ENCODE data around the gene C20orf204. TPM values are rescaled to one million over a fixed set of nuclear protein-coding genes. Genes with fewer than 3 reads are reported as not detected.

The C20orf204 gene
- total RNA-seq, 1 donor from 2014 or later, result 2.2 TPM

GRCh38 chr20:64065974-64066343 is 30.0 kb downstream of the C20orf204 start:
- Mint-ChIP-seq H3K9me3 (no peaks in the 10 kb centered on the region), H3K27me3 (no peaks in the 10 kb centered on the region), H3K36me3 (ENCODE audit: low read depth) (peaks cover 2% of the 10 kb centered on the region), H3K27ac (peak overlapping the region; percentile 78), H3K4me3 (peak overlapping the region; percentile 52), H3K4me1 (peaks cover 62% of the 10 kb centered on the region)
- peak; percentile 61 for ATAC-seq (ENCODE audit: low read depth)
- intact Hi-C loops (cut with micrococcal nuclease), result loop anchor here (10.0 kb wide), 1 partner anchor 441 kb away; the partner anchor contains the start of gene GMEB2
- DNase-seq, result peak; percentile 40
- CTCF ChIA-PET, result interaction anchor here (1.4 to 2.3 kb wide), 2 partner anchors 12 to 26 kb away, joined by 8 to 12 read pairs; no protein-coding TSS in a partner anchor
- POLR2A ChIA-PET, result interaction anchor here (0.6 to 5.6 kb wide), 6 partner anchors 12 to 545 kb away, joined by 3 to 77 read pairs (median 4); partner anchors contain the start of genes GMEB2, OPRL1, RGS19 and UCKL1
- TF ChIP-seq, protein P1, sequence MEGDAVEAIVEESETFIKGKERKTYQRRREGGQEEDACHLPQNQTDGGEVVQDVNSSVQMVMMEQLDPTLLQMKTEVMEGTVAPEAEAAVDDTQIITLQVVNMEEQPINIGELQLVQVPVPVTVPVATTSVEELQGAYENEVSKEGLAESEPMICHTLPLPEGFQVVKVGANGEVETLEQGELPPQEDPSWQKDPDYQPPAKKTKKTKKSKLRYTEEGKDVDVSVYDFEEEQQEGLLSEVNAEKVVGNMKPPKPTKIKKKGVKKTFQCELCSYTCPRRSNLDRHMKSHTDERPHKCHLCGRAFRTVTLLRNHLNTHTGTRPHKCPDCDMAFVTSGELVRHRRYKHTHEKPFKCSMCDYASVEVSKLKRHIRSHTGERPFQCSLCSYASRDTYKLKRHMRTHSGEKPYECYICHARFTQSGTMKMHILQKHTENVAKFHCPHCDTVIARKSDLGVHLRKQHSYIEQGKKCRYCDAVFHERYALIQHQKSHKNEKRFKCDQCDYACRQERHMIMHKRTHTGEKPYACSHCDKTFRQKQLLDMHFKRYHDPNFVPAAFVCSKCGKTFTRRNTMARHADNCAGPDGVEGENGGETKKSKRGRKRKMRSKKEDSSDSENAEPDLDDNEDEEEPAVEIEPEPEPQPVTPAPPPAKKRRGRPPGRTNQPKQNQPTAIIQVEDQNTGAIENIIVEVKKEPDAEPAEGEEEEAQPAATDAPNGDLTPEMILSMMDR (IDR thresholded peaks at IDR 0.05), result no peak

DNA sequence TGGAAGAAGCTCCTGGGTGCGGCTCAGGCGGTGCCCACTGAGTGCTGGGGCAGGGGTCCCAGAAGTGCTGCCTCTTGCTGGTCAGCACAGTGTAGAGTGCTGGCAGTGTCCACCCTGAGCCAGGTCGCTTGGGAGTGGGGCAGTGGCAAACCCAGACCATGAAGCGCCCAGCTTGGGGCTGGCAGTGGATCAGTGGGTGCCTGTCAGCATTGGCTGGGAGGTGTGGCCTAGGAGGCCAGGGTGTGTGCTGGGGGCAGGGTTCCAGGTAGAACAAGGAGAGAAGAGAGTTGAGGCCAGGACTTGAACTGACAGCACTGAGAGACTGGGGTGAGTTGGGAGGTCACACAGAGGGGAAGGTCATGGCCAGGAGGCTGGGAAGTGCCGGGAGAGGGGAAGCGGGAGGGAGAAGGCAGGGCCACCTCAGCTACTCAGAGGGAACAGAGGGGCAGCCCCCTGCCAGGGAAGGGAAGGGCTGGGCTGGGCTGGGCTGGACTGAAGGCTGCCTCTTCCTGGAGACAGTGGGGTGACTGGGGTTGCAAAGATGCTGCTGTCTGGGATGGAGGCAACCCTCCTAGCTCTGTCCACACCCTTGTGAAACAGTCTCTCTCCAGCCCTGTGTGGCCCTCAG is 31.1 kb downstream of the C20orf204 start:
- Mint-ChIP-seq H3K9me3 (no peaks in the 10 kb centered on the region), H3K4me1 (peaks cover 73% of the 10 kb centered on the region), H3K36me3 (ENCODE audit: low read depth) (peaks cover 2% of the 10 kb centered on the region), H3K4me3 (no peak overlapping the region), H3K27me3 (no peaks in the 10 kb centered on the region), H3K27ac (peak overlapping the region; percentile 46)
- ChIA-PET POLR2A (interaction anchor here (0.6 to 5.6 kb wide), 2 partner anchors 10 to 54 kb away, joined by 4 to 77 read pairs; partner anchors contain the start of genes OPRL1 and RGS19), CTCF (interaction anchor here (1.4 to 2.3 kb wide), 2 partner anchors 11 to 28 kb away, joined by 8 to 12 read pairs; no protein-coding TSS in a partner anchor)
- intact Hi-C loops (cut with micrococcal nuclease), result loop anchor here (10.0 kb wide), 1 partner anchor 442 kb away; the partner anchor contains the start of gene GMEB2
- DNase-seq, result no peak
- no peak for ATAC-seq (ENCODE audit: low read depth)
- TF ChIP-seq, protein P1 (IDR thresholded peaks at IDR 0.05), result no peak

GRCh38 chr20:64067733-64068307 is 31.8 kb downstream of the C20orf204 start:
- no peak for ATAC-seq (ENCODE audit: low read depth)
- Mint-ChIP-seq H3K27ac (no peak overlapping the region), H3K9me3 (no peaks in the 10 kb centered on the region), H3K4me3 (no peak overlapping the region), H3K4me1 (peaks cover 77% of the 10 kb centered on the region), H3K36me3 (ENCODE audit: low read depth) (peaks cover 7% of the 10 kb centered on the region), H3K27me3 (no peaks in the 10 kb centered on the region)
- intact Hi-C loops (cut with micrococcal nuclease), result loop anchor here (10.0 kb wide), 1 partner anchor 443 kb away; the partner anchor contains the start of gene GMEB2
- CTCF ChIA-PET, result interaction anchor here (1.2 kb wide), 2 partner anchors 8 to 26 kb away, joined by 3 to 5 read pairs; no protein-coding TSS in a partner anchor
- no peak for DNase-seq
- TF ChIP-seq, protein P1 (IDR thresholded peaks at IDR 0.05), result no peak
- POLR2A ChIA-PET, result interaction anchor here (0.6 to 5.6 kb wide), 2 partner anchors 10 to 24 kb away, joined by 6 to 77 read pairs; partner anchors contain the start of genes OPRL1 and RGS19

GRCh38 chr20:64068386-64069208 is 32.6 kb downstream of the C20orf204 start:
- POLR2A ChIA-PET, result interaction anchor here (0.6 to 5.6 kb wide), 2 partner anchors 9 to 25 kb away, joined by 6 to 77 read pairs; partner anchors contain the start of genes OPRL1 and RGS19
- ATAC-seq (ENCODE audit: low read depth) (no peak), DNase-seq (no peak)
- Mint-ChIP-seq H3K27me3 (no peaks in the 10 kb centered on the region), H3K27ac (no peak overlapping the region), H3K9me3 (no peaks in the 10 kb centered on the region), H3K4me1 (peaks cover 79% of the 10 kb centered on the region), H3K4me3 (no peak overlapping the region), H3K36me3 (ENCODE audit: low read depth) (peaks cover 14% of the 10 kb centered on the region)
- TF ChIP-seq, protein P1 (IDR thresholded peaks at IDR 0.05), result no peak
- intact Hi-C loops (cut with micrococcal nuclease), result loop anchor here (1.0 to 10.0 kb wide), 2 partner anchors 29 to 444 kb away; partner anchors contain the start of gene GMEB2
- CTCF ChIA-PET, result interaction anchor here (0.8 to 2.5 kb wide), 7 partner anchors 9 to 95 kb away, joined by 3 to 11 read pairs (median 3); partner anchors contain the start of genes LKAAEAR1 and RGS19
